Liver (tissue), 9 donors: ENCODE measurements around the gene CACNB4. TPM values are rescaled to one million over a fixed set of nuclear protein-coding genes. Genes with fewer than 3 reads are reported as not detected.

ENCODE experiments used
- DNase-seq: peaks from one replicate; pipeline ENCODE4 v3.0.0-alpha.2; 2017; ENCODE audit warnings: low spot score
- H3K27ac ChIP-seq, 2 donors: one replicate each; pipeline ENCODE4 v1.7.0; 2013; ENCODE audit warnings: inconsistent platforms in 2 of 2, low read length in 2 of 2, control low read depth in 1 of 2, low read depth in 1 of 2, mild to moderate bottlenecking in 1 of 2
- H3K27me3 ChIP-seq, 4 donors: one replicate each; pipeline versions ENCODE4 v1.6.1 to v1.7.0; 2013; ENCODE audit warnings: low read length in 3 of 4, inconsistent platforms in 1 of 4, mild to moderate bottlenecking in 1 of 4, moderate library complexity in 1 of 4; ENCODE audit not compliant: control insufficient read depth in 4 of 4, insufficient read depth in 4 of 4
- H3K36me3 ChIP-seq, 4 donors: one replicate each; pipeline versions ENCODE4 v1.6.1 to v1.7.0; 2013; ENCODE audit warnings: low read length in 3 of 4, mild to moderate bottlenecking in 3 of 4, low read depth in 1 of 4, moderate library complexity in 1 of 4; ENCODE audit not compliant: control insufficient read depth in 4 of 4, insufficient read depth in 3 of 4
- H3K4me1 ChIP-seq, 4 donors: one replicate each; pipeline versions ENCODE4 v1.6.1 to v1.7.0; 2013; ENCODE audit warnings: low read length in 3 of 4, mild to moderate bottlenecking in 3 of 4, moderate library complexity in 1 of 4; ENCODE audit not compliant: control insufficient read depth in 4 of 4, insufficient read depth in 4 of 4
- H3K4me3 ChIP-seq, 3 donors: one replicate each; pipeline versions ENCODE4 v1.6.1 to v1.7.0; 2013; ENCODE audit warnings: low read length in 3 of 3, control low read depth in 1 of 3, low read depth in 1 of 3, mild to moderate bottlenecking in 1 of 3
- H3K9ac ChIP-seq, 2 donors: one replicate each; pipeline ENCODE4 v1.7.0; 2013; ENCODE audit warnings: low read length in 2 of 2, mild to moderate bottlenecking in 2 of 2, moderate library complexity in 2 of 2, control low read depth in 1 of 2, low read depth in 1 of 2
- H3K9me3 ChIP-seq, 4 donors: one replicate each; pipeline versions ENCODE4 v1.6.1 to v1.7.0; 2013; ENCODE audit warnings: low read length in 3 of 4; ENCODE audit not compliant: control insufficient read depth in 4 of 4
- FOXA2 ChIP-seq: IDR thresholded peaks from 2 replicates; pipeline ENCODE4 v1.6.1; 2016; ENCODE audit warnings: antibody characterized with exemption
- HNF4A ChIP-seq, 2 donors: conservative IDR thresholded peaks; 2 replicates each; pipeline ENCODE4 v1.6.1; 2016; ENCODE audit warnings: antibody characterized with exemption in 2 of 2, mild to moderate bottlenecking in 2 of 2
- HNF4G ChIP-seq: IDR thresholded peaks from 2 replicates; pipeline ENCODE4 v1.6.1; 2016; ENCODE audit warnings: antibody characterized with exemption
- JUND ChIP-seq, 2 donors: IDR thresholded peaks; 2 replicates each; pipeline ENCODE4 v1.6.1; 2016; ENCODE audit warnings: antibody characterized with exemption in 2 of 2
- NR2F2 ChIP-seq: IDR thresholded peaks from 2 replicates; pipeline ENCODE4 v1.6.1; 2016; ENCODE audit warnings: antibody characterized with exemption
- SP1 ChIP-seq: IDR thresholded peaks from 2 replicates; pipeline ENCODE4 v1.6.1; 2018; ENCODE audit warnings: antibody characterized with exemption, mild to moderate bottlenecking
- WGBS: extraction: QIAGEN DNeasy Blood & Tissue Kit; methylation state at CpG from one replicate; pipeline ENCODE4 v1.1.7; 2013; 5-methylcytosine and 5-hydroxymethylcytosine counted together
- polyA plus RNA-seq, 2 donors: library from polyadenylated mRNA; stranded (reverse) in 1 of 2; unstranded in 1 of 2; fragments of 200-250 nt in 1 of 2; fragments of >200 nt in 1 of 2; fragmentation: Nextera tagmentation in 1 of 2; extraction: Ambion mirVana in 1 of 2; gene quantifications; one replicate each; pipeline versions ENCODE4 v1.2.1 to v1.2.3, GENCODE V29; 2013 to 2015
- total RNA-seq, 2 donors: library from RNA; depleted of rRNA; stranded (reverse); fragments of >200 nt; gene quantifications; one replicate each; pipeline ENCODE4 v1.2.3, GENCODE V29; 2014
- TF ChIP-seq, protein P1 (sequence below): IDR thresholded peaks from 2 replicates; pipeline ENCODE4 v1.6.1; 2016; ENCODE audit warnings: antibody characterized with exemption, mild to moderate bottlenecking
- TF ChIP-seq, protein P2 (sequence below): IDR thresholded peaks from 2 replicates; pipeline ENCODE4 v1.6.1; 2016; ENCODE audit warnings: antibody characterized with exemption
- TF ChIP-seq, protein P3 (sequence below): IDR thresholded peaks from 2 replicates; pipeline ENCODE4 v1.6.1; 2016; ENCODE audit warnings: antibody characterized with exemption
- TF ChIP-seq, protein P4 (sequence below): IDR thresholded peaks from 2 replicates; pipeline ENCODE4 v1.6.1; 2016; ENCODE audit warnings: antibody characterized with exemption
- TF ChIP-seq, protein P5 (sequence below): fragments of 150-350 bp; IDR thresholded peaks from 2 replicates; pipeline ENCODE4 v1.5.1; 2017; ENCODE audit warnings: improper control_type of control experiment, low read depth, low read length; ENCODE audit not compliant: missing input control
- donor health status: healthy.
- donor health status: healthy.
- donor health status: healthy.
- donor health status: healthy.
- donor health status: healthy.

Gene CACNB4
- total and polyA plus RNA-seq, 4 donors = 0.02 to 0.50 (median 0.21) TPM

DNA sequence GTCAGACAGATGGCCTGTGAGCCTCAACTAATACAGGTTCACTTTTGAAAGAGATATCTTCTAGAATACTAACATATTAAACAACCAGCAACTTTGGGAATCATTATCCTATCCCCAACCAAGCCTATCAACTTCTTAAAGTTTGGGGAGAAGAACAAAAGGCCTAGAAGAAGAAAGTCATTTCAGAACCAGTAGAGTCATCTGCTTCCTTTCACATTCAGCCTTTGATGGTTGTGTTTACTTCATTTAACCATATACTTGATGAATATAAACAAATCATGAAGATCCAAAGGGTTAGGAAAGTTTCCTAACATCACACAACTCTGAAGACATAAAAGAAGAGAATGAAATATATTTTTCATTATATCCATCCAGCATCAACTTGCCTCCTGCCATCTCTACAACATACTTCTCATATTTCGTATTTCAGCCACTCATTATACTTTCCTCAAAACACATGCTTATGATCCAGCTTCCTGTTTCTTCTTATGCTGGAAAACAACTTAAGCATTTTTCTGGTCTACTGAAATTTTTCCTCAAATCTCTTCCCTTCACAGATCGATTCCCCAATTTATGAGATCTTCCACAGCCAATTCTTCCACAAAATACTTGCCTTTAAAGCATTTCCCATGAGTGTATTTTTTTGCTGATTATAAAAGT lies 114.3 kb downstream of the CACNB4 start (continued):
- TF ChIP-seq, protein P1, sequence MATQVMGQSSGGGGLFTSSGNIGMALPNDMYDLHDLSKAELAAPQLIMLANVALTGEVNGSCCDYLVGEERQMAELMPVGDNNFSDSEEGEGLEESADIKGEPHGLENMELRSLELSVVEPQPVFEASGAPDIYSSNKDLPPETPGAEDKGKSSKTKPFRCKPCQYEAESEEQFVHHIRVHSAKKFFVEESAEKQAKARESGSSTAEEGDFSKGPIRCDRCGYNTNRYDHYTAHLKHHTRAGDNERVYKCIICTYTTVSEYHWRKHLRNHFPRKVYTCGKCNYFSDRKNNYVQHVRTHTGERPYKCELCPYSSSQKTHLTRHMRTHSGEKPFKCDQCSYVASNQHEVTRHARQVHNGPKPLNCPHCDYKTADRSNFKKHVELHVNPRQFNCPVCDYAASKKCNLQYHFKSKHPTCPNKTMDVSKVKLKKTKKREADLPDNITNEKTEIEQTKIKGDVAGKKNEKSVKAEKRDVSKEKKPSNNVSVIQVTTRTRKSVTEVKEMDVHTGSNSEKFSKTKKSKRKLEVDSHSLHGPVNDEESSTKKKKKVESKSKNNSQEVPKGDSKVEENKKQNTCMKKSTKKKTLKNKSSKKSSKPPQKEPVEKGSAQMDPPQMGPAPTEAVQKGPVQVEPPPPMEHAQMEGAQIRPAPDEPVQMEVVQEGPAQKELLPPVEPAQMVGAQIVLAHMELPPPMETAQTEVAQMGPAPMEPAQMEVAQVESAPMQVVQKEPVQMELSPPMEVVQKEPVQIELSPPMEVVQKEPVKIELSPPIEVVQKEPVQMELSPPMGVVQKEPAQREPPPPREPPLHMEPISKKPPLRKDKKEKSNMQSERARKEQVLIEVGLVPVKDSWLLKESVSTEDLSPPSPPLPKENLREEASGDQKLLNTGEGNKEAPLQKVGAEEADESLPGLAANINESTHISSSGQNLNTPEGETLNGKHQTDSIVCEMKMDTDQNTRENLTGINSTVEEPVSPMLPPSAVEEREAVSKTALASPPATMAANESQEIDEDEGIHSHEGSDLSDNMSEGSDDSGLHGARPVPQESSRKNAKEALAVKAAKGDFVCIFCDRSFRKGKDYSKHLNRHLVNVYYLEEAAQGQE = no peak
- no peak for TF ChIP-seq HNF4G

DNA sequence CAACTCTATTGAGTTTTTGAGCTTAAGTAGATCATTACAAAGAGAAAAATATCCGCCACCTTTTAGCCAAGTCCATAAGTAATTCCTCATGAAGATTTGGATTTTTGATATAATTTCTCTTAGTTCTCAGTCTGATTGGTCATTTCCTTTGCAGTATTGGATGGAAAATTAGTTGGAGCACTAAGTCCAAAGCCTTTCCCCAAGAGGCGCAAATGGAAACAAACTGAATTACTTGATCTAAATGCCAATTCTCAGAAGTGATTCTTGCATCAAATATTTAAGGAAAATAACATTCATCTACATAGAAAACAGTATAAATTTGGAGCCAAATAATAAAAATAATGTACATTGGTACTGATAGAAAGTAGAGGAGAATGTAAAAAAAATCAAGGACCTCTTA lies 115.6 kb downstream of the CACNB4 start:
- H3K27me3 ChIP-seq = no peaks in the 10 kb centered on the region
- TF ChIP-seq JUND (IDR thresholded peaks at IDR 0.05) = no peak
- H3K27ac ChIP-seq = no peak overlapping the region
- WGBS = 47% methylated on average over 2 of the region's 2 CpGs
- H3K36me3 ChIP-seq = no peaks in the 10 kb centered on the region
- no peaks in the 10 kb centered on the region for H3K4me1 ChIP-seq
- no peak for DNase-seq
- no peak overlapping the region for H3K4me3 ChIP-seq
- no peak overlapping the region for H3K9ac ChIP-seq
- peaks cover 0 to 1% (median 0%) of the 10 kb centered on the region in 4 donors for H3K9me3 ChIP-seq

DNA sequence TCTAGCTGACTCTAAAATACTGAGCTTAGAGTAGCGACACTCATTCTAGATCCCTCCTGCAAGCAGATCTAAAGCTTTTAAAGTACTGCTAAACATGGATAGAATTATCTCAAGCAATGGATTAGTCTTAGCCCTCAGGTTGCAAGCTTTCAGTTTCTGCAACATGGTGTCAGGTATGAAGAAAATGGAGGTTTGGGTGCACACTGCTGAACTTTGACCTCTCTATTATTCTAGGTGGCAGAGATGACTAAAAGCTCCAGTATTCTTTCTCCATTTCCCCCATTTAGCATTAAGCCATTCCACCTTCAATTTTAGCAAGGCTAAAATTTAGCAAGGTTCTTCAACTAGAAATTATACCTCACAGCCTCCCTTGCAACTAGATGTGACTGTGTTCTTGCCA lies 117.0 kb downstream of the CACNB4 start:
- H3K9ac ChIP-seq = no peak overlapping the region
- WGBS = 92% methylated on average over 1 of the region's 1 CpG
- TF ChIP-seq HNF4G (no peak), FOXA2 (no peak), HNF4A (conservative IDR thresholded peaks at IDR 0.05) (no peak), SP1 (no peak), NR2F2 (no peak)
- TF ChIP-seq, protein P2, sequence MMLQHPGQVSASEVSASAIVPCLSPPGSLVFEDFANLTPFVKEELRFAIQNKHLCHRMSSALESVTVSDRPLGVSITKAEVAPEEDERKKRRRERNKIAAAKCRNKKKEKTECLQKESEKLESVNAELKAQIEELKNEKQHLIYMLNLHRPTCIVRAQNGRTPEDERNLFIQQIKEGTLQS = no peak
- TF ChIP-seq, protein P1 = no peak
- TF ChIP-seq, protein P3, sequence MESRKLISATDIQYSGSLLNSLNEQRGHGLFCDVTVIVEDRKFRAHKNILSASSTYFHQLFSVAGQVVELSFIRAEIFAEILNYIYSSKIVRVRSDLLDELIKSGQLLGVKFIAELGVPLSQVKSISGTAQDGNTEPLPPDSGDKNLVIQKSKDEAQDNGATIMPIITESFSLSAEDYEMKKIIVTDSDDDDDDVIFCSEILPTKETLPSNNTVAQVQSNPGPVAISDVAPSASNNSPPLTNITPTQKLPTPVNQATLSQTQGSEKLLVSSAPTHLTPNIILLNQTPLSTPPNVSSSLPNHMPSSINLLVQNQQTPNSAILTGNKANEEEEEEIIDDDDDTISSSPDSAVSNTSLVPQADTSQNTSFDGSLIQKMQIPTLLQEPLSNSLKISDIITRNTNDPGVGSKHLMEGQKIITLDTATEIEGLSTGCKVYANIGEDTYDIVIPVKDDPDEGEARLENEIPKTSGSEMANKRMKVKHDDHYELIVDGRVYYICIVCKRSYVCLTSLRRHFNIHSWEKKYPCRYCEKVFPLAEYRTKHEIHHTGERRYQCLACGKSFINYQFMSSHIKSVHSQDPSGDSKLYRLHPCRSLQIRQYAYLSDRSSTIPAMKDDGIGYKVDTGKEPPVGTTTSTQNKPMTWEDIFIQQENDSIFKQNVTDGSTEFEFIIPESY = no peak
- TF ChIP-seq, protein P4, sequence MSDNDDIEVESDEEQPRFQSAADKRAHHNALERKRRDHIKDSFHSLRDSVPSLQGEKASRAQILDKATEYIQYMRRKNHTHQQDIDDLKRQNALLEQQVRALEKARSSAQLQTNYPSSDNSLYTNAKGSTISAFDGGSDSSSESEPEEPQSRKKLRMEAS = no peak
- TF ChIP-seq, protein P5, sequence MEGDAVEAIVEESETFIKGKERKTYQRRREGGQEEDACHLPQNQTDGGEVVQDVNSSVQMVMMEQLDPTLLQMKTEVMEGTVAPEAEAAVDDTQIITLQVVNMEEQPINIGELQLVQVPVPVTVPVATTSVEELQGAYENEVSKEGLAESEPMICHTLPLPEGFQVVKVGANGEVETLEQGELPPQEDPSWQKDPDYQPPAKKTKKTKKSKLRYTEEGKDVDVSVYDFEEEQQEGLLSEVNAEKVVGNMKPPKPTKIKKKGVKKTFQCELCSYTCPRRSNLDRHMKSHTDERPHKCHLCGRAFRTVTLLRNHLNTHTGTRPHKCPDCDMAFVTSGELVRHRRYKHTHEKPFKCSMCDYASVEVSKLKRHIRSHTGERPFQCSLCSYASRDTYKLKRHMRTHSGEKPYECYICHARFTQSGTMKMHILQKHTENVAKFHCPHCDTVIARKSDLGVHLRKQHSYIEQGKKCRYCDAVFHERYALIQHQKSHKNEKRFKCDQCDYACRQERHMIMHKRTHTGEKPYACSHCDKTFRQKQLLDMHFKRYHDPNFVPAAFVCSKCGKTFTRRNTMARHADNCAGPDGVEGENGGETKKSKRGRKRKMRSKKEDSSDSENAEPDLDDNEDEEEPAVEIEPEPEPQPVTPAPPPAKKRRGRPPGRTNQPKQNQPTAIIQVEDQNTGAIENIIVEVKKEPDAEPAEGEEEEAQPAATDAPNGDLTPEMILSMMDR = no peak
- peaks cover 0 to 3% (median 0%) of the 10 kb centered on the region in 4 donors for H3K9me3 ChIP-seq
- no peak overlapping the region for H3K4me3 ChIP-seq
- no peaks in the 10 kb centered on the region for H3K4me1 ChIP-seq
- H3K36me3 ChIP-seq = no peaks in the 10 kb centered on the region
- no peak overlapping the region for H3K27ac ChIP-seq
- H3K27me3 ChIP-seq = no peaks in the 10 kb centered on the region
- no peak for DNase-seq
